H1 (cell line): Measurements from ENCODE around the gene RAB40B. TPM values are rescaled to one million over a fixed set of nuclear protein-coding genes. Genes with fewer than 3 reads are reported as not detected.

Source experiments
- CTCF ChIA-PET: fragments of 300-600 bp; sonication (Branson Sonifier 250); formaldehyde crosslinking; loops from one replicate; lab custom pipeline; 2021; ENCODE audit not compliant: partially characterized antibody; lab: Charles Lee
- POLR2A ChIA-PET: fragments of 300-600 bp; sonication (Branson Sonifier 250); formaldehyde crosslinking; loops from one replicate; lab custom pipeline; 2021; ENCODE audit warnings: inconsistent platforms; ENCODE audit not compliant: partially characterized antibody; lab: Charles Lee
- DNase-seq, 2 experiments: peaks; one replicate each; pipeline versions ENCODE4 v3.0.0 to v3.0.0-alpha.2; 2010 to 2022; ENCODE audit warnings: low spot score in 2 of 2, low read depth in 1 of 2, mixed read lengths in 1 of 2
- FAIRE-seq: peaks from 2 replicates; lab custom pipeline; 2011; peaks lifted over from hg19 to GRCh38; lab: Jason Lieb, UNC
- H2AFZ ChIP-seq: 2 replicates; pipeline ENCODE4 v1.8.1; 2012; ENCODE audit warnings: low read length, inconsistent platforms
- H2AK5ac ChIP-seq: 2 replicates; pipeline ENCODE4 v1.6.1; 2013; ENCODE audit warnings: low read depth, low read length
- H2BK120ac ChIP-seq: replicated peaks from 2 replicates; pipeline ENCODE3; 2013; ENCODE audit warnings: low read depth, low read length, inconsistent platforms
- H2BK12ac ChIP-seq: 2 replicates; pipeline ENCODE4 v1.6.1; 2013; ENCODE audit warnings: low read depth, low read length
- H2BK15ac ChIP-seq: 2 replicates; pipeline ENCODE4 v1.6.1; 2013; ENCODE audit warnings: low read length
- H2BK20ac ChIP-seq: 2 replicates; pipeline ENCODE4 v1.6.1; 2013; ENCODE audit warnings: low read length
- H2BK5ac ChIP-seq: 2 replicates; pipeline ENCODE4 v1.6.1; 2013; ENCODE audit warnings: low read depth, low read length
- H3K14ac ChIP-seq: 2 replicates; pipeline ENCODE4 v1.6.1; 2013; ENCODE audit warnings: inconsistent platforms; ENCODE audit not compliant: insufficient read length
- H3K18ac ChIP-seq: 2 replicates; pipeline ENCODE4 v1.6.1; 2013; ENCODE audit warnings: low read length; ENCODE audit errors: extremely low read depth
- H3K23ac ChIP-seq: 2 replicates; pipeline ENCODE4 v1.6.1; 2013; ENCODE audit warnings: inconsistent platforms; ENCODE audit not compliant: insufficient read length
- H3K23me2 ChIP-seq: 2 replicates; pipeline ENCODE4 v1.6.1; 2013; ENCODE audit warnings: low read depth, low read length
- H3K27ac ChIP-seq: 2 replicates; pipeline ENCODE4 v1.6.1; 2011; ENCODE audit warnings: low read depth, low read length, inconsistent platforms
- H3K27me3 ChIP-seq, 4 experiments: replicated peaks in 1 of 4; 1 replicate in 1 of 4; 2 replicates in 3 of 4; pipeline versions ENCODE4 v1.6.1 to v1.8.1; 2011 to 2013; ENCODE audit warnings: low read length in 3 of 4, mild to moderate bottlenecking in 3 of 4, inconsistent platforms in 2 of 4, mixed read lengths in 2 of 4, moderate library complexity in 1 of 4; ENCODE audit not compliant: control insufficient read depth in 3 of 4, insufficient read depth in 3 of 4; ENCODE audit errors: extremely low read depth in 1 of 4
- H3K36me3 ChIP-seq, 4 experiments: 2 replicates each; pipeline versions ENCODE4 v1.6.1 to v1.8.1; 2011 to 2013; ENCODE audit warnings: mild to moderate bottlenecking in 4 of 4, low read length in 3 of 4, moderate library complexity in 2 of 4, control low read depth in 1 of 4, inconsistent platforms in 1 of 4; ENCODE audit not compliant: insufficient read depth in 4 of 4, control insufficient read depth in 2 of 4
- H3K4ac ChIP-seq: replicated peaks from 2 replicates; pipeline ENCODE3; 2013; ENCODE audit warnings: low read length, low read depth, mixed read lengths, inconsistent platforms; ENCODE audit not compliant: insufficient read length
- H3K4me1 ChIP-seq, 4 experiments: replicated peaks in 1 of 4; 1 replicate in 1 of 4; 2 replicates in 3 of 4; pipeline versions ENCODE4 v1.6.1 to v1.8.1; 2011 to 2013; ENCODE audit warnings: low read length in 3 of 4, inconsistent platforms in 2 of 4, mixed read lengths in 1 of 4; ENCODE audit not compliant: insufficient read depth in 4 of 4, control insufficient read depth in 3 of 4
- H3K4me2 ChIP-seq, 2 experiments: 2 replicates each; pipeline versions ENCODE4 v1.6.1 to v1.8.1; 2011 to 2013; ENCODE audit warnings: low read depth in 2 of 2, low read length in 2 of 2, control low read depth in 1 of 2, inconsistent platforms in 1 of 2, mild to moderate bottlenecking in 1 of 2; ENCODE audit not compliant: insufficient read depth in 1 of 2
- H3K4me3 ChIP-seq, 4 experiments: fragments of 200-600, 300-600 bp in 1 of 4; sonication (generic), shearing (Covaris generic), sonication (Bioruptor Twin) in 1 of 4; 2 replicates each; pipeline versions ENCODE4 v1.5.1 to v1.8.1; 2011 to 2016; ENCODE audit warnings: low read length in 4 of 4, low read depth in 3 of 4, control low read depth in 2 of 4, inconsistent platforms in 2 of 4, mild to moderate bottlenecking in 2 of 4, mixed read lengths in 1 of 4, moderate library complexity in 1 of 4; ENCODE audit not compliant: insufficient read depth in 2 of 4; ENCODE audit errors: extremely low read depth in 1 of 4
- H3K56ac ChIP-seq: replicated peaks from 2 replicates; pipeline ENCODE3; 2013; ENCODE audit warnings: low read depth, mild to moderate bottlenecking, mixed read lengths, low read length, inconsistent platforms; ENCODE audit not compliant: insufficient read length
- H3K79me1 ChIP-seq: 2 replicates; pipeline ENCODE4 v1.6.1; 2013; ENCODE audit warnings: low read depth, low read length, control low read depth
- H3K79me2 ChIP-seq, 2 experiments: 2 replicates each; pipeline versions ENCODE4 v1.6.1 to v1.8.1; 2012 to 2013; ENCODE audit warnings: low read length in 2 of 2, mild to moderate bottlenecking in 2 of 2, inconsistent platforms in 1 of 2; ENCODE audit not compliant: insufficient read depth in 2 of 2, control insufficient read depth in 1 of 2
- H3K9ac ChIP-seq, 4 experiments: replicated peaks in 1 of 4; 1 replicate in 1 of 4; 2 replicates in 3 of 4; pipeline versions ENCODE4 v1.6.1 to v1.8.1; 2011 to 2013; ENCODE audit warnings: low read depth in 3 of 4, low read length in 3 of 4, control low read depth in 2 of 4, mild to moderate bottlenecking in 2 of 4, moderate library complexity in 2 of 4, inconsistent platforms in 1 of 4; ENCODE audit errors: extremely low read depth in 1 of 4
- H3K9me3 ChIP-seq, 2 experiments: 2 replicates each; pipeline versions ENCODE4 v1.6.1 to v1.8.1; 2012 to 2013; ENCODE audit warnings: mild to moderate bottlenecking in 2 of 2, moderate library complexity in 2 of 2, control low read depth in 1 of 2, inconsistent platforms in 1 of 2, low read depth in 1 of 2, low read length in 1 of 2, mixed read lengths in 1 of 2; ENCODE audit not compliant: insufficient read depth in 2 of 2
- H4K20me1 ChIP-seq, 2 experiments: replicated peaks in 1 of 2; 2 replicates each; pipeline versions ENCODE3 to v1.8.1; 2011 to 2013; ENCODE audit warnings: inconsistent platforms in 2 of 2, low read length in 2 of 2, mild to moderate bottlenecking in 1 of 2; ENCODE audit not compliant: insufficient read depth in 2 of 2, control insufficient read depth in 1 of 2
- H4K5ac ChIP-seq: 2 replicates; pipeline ENCODE4 v1.6.1; 2013; ENCODE audit warnings: low read length, low read depth, mixed read lengths, inconsistent platforms; ENCODE audit not compliant: insufficient read length
- H4K8ac ChIP-seq: 2 replicates; pipeline ENCODE4 v1.8.0; 2013; ENCODE audit warnings: mild to moderate bottlenecking, moderate library complexity, low read length, inconsistent platforms; ENCODE audit not compliant: insufficient read depth; ENCODE audit errors: extremely low read depth
- H4K91ac ChIP-seq: replicated peaks from 2 replicates; pipeline ENCODE3; 2013; ENCODE audit warnings: low read length, mixed read lengths, inconsistent platforms; ENCODE audit not compliant: insufficient read length
- TEAD4 ChIP-seq: IDR thresholded peaks from 2 replicates; pipeline ENCODE4 v1.6.1; 2012; ENCODE audit warnings: low read depth, low read length, inconsistent platforms, mixed read lengths
- YY1 ChIP-seq: IDR thresholded peaks from 2 replicates; pipeline ENCODE4 v1.6.1; 2011; ENCODE audit warnings: low read depth, mild to moderate bottlenecking, low read length
- WGBS, 2 experiments: shearing (Covaris generic) in 1 of 2; methylation state at CpG; one replicate each; pipeline versions ENCODE4 v1.1.6 to v1.1.7; 2013 to 2015; ENCODE audit warnings: low lambda C conversion rate in 2 of 2, mixed read lengths in 2 of 2, inconsistent platforms in 1 of 2, low coverage in 1 of 2, missing lambda C conversion rate in 1 of 2; ENCODE audit not compliant: insufficient replicate concordance in 2 of 2, insufficient coverage in 1 of 2, insufficient read length in 1 of 2; ENCODE audit errors: extremely low coverage in 1 of 2, missing lambda C conversion rate in 1 of 2; 5-methylcytosine and 5-hydroxymethylcytosine counted together
- polyA plus RNA-seq, 7 experiments: library from polyadenylated mRNA; depleted of rRNA in 3 of 7; stranded (reverse) in 5 of 7; unstranded in 2 of 7; fragments of >200 nt in 5 of 7; fragments of 200-250 nt in 2 of 7; gene quantifications; 1 replicate in 5 of 7; 2 replicates in 1 of 7; 4 replicates in 1 of 7; pipeline versions ENCODE4 v1.2.1 to v1.2.3, GENCODE V29; 2011 to 2013; ENCODE audit warnings: missing spikeins in 2 of 7, mixed read lengths in 2 of 7
- total RNA-seq: library from RNA; stranded (reverse); fragmentation: NEBNext Ultra II Directional; extraction: Animal tissue kit (Norgen Biotek cat#: 25700); gene quantifications from 2 replicates; pipeline ENCODE4 v1.2.1, GENCODE V29; 2021

The RAB40B gene
- total and polyA plus RNA-seq, 2 of the 8 experiments (the other 6 are each of a cell fraction or from before 2014, with no cell fraction given), result 3.1 to 4.6 TPM

DNA sequence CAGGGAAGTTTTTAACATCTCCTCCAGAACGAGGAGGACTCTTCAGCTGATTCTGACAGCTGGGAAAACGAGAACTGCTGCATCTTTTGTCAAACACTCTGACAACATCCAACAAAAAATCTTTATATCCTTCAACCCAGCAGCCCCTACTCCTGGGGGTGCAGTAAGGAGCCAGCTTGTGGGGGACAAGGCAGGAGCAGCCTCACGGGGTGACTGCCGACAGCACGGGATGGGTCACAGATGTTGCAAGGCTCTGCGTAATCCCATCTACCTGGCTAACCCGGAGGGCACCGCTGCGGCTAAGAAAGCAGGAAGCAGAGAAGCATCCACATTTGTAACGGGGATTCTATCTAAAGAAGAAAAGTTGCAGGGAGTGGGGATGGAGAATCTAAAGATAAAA lies 78.9 kb downstream of the RAB40B start:
- no peaks in the 10 kb centered on the region for H3K27me3 ChIP-seq
- H4K5ac ChIP-seq, result no peak overlapping the region
- H4K8ac ChIP-seq, result no peak overlapping the region
- H2BK12ac ChIP-seq, result no peak overlapping the region
- no peak overlapping the region for H3K23ac ChIP-seq
- no peak overlapping the region for H3K4me2 ChIP-seq
- H3K79me1 ChIP-seq, result no peaks in the 10 kb centered on the region
- H2AK5ac ChIP-seq, result no peak overlapping the region
- no peak overlapping the region for H3K9ac ChIP-seq
- DNase-seq, result no peak
- TF ChIP-seq YY1 (no peak), TEAD4 (no peak)
- peaks cover 4 to 7% of the 10 kb centered on the region in 2 experiments for H4K20me1 ChIP-seq
- H4K91ac ChIP-seq, result no peak overlapping the region
- ChIA-PET CTCF (interaction anchor here (1.1 kb wide), 1 partner anchor 163 kb away, joined by 3 read pairs; no protein-coding TSS in a partner anchor), POLR2A (no interaction called here)
- H3K18ac ChIP-seq, result no peak overlapping the region
- no peak for FAIRE-seq
- no peak overlapping the region for H3K56ac ChIP-seq
- no peak overlapping the region for H2BK20ac ChIP-seq
- no peaks in the 10 kb centered on the region for H3K23me2 ChIP-seq
- no peak overlapping the region for H2BK15ac ChIP-seq
- H3K79me2 ChIP-seq, result no peaks in the 10 kb centered on the region
- H2BK5ac ChIP-seq, result no peak overlapping the region
- WGBS, 2 experiments, result 95% methylated on average over 9 of the region's 10 CpGs; no CpG with 5 or more reads in 1 of the 2 experiments
- H2BK120ac ChIP-seq, result no peak overlapping the region
- H3K4me1 ChIP-seq, result no peaks in the 10 kb centered on the region
- no peak overlapping the region for H2AFZ ChIP-seq
- no peak overlapping the region for H3K14ac ChIP-seq
- peaks cover 14 to 65% (median 43%) of the 10 kb centered on the region in 4 experiments for H3K36me3 ChIP-seq
- no peaks in the 10 kb centered on the region for H3K9me3 ChIP-seq
- H3K4ac ChIP-seq, result no peak overlapping the region
- H3K27ac ChIP-seq, result no peak overlapping the region
- no peak overlapping the region for H3K4me3 ChIP-seq
